ENCODE data around the gene GTF3C5. TPM values are rescaled to one million over a fixed set of nuclear protein-coding genes. Genes with fewer than 3 reads are reported as not detected.

GTF3C5 gene
- total RNA-seq, 2 experiments from 2014 or later = 49.0 to 52.4 TPM

DNA sequence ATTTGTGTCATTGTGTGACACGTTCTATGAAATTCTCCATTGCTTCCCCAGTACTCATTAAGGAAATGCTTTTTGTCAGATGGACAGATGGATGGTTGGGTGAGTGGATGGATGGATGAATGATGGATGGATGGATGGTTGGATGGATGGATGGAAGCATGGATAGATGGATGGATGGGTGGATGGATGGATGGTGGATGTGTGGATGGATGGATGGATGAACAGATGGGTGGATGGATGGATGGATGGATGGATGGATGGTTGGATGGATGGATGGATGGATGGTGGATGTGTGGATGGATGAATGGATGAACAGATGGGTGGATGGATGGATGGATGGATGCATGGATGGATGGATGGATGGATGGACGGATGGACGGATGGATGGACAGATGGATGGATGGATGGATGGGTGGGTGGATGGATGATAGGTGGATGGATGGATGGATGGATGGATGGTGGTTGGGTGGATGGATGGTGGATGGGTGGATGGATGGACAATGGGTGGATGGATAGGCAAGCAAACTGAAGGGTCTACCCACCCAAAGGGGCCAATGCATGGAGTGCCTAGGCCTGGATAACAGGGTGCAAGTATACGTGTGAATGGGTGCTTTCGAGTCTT lies 24.0 kb upstream of the GTF3C5 start:
- ChIA-PET CTCF (no interaction called here), POLR2A (no interaction called here)
- Histone ChIP-seq H3K27me3 (ENCODE audit: control insufficient read depth in 1 of 2, insufficient read depth in 2 of 2, low read length in 2 of 2) (peaks cover 16 to 43% of the 10 kb centered on the region in 2 experiments), H3K4me1 (ENCODE audit: insufficient read depth, low read length) (no peaks in the 10 kb centered on the region), H3K27ac (ENCODE audit: low read depth in 1 of 2, low read length in 2 of 2) (no peak overlapping the region), H3K36me3 (ENCODE audit: insufficient read depth, low read length) (no peaks in the 10 kb centered on the region), H3K4me3 (ENCODE audit: low read length) (no peak overlapping the region), H3K9me3 (ENCODE audit: control insufficient read depth in 1 of 2, insufficient read depth in 1 of 2, low read length in 2 of 2) (peaks cover 0 to 16% of the 10 kb centered on the region in 2 experiments)
- intact Hi-C loops (cut with DNase I, micrococcal nuclease) = no loop called here
- Mint-ChIP-seq H3K36me3 (ENCODE audit: low read depth) (no peaks in the 10 kb centered on the region), H3K27ac (no peak overlapping the region), H3K4me1 (ENCODE audit: low read depth) (no peaks in the 10 kb centered on the region), H3K27me3 (peaks cover 61% of the 10 kb centered on the region), H3K9me3 (peaks cover 2% of the 10 kb centered on the region), H3K4me3 (no peak overlapping the region)
- no peak for ATAC-seq (ENCODE audit: poor library complexity)
- TF ChIP-seq, protein P1, sequence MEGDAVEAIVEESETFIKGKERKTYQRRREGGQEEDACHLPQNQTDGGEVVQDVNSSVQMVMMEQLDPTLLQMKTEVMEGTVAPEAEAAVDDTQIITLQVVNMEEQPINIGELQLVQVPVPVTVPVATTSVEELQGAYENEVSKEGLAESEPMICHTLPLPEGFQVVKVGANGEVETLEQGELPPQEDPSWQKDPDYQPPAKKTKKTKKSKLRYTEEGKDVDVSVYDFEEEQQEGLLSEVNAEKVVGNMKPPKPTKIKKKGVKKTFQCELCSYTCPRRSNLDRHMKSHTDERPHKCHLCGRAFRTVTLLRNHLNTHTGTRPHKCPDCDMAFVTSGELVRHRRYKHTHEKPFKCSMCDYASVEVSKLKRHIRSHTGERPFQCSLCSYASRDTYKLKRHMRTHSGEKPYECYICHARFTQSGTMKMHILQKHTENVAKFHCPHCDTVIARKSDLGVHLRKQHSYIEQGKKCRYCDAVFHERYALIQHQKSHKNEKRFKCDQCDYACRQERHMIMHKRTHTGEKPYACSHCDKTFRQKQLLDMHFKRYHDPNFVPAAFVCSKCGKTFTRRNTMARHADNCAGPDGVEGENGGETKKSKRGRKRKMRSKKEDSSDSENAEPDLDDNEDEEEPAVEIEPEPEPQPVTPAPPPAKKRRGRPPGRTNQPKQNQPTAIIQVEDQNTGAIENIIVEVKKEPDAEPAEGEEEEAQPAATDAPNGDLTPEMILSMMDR (IDR thresholded peaks at IDR 0.05) = no peak
- DNase-seq = no peak

DNA sequence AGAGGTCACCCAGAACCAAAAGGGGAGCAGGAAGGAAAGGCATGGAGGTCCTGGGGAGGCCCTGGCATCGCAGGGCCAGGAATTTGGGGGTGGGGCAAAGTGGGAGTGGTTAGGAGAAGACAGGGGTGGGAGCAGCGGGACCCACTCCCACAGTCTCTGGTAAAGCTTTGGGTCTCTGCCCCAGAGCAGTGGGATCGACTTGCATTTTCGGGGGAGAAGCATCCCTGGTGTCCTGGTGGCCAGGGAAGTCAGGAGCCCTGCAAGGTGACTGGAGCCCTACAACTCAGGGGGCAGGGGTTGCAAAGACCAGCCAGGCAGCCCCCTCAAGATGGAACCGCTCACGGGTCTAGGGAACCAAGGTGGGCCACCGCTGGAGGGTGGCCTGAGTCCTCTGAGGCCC lies 22.4 kb upstream of the GTF3C5 start:
- no peaks in the 10 kb centered on the region for H3K36me3 ChIP-seq (ENCODE audit: insufficient read depth, low read length)
- intact Hi-C loops (cut with DNase I, micrococcal nuclease) = no loop called here
- H3K4me1 Mint-ChIP-seq (ENCODE audit: low read depth) = no peaks in the 10 kb centered on the region
- peaks cover 0 to 15% of the 10 kb centered on the region in 2 experiments for H3K9me3 ChIP-seq (ENCODE audit: control insufficient read depth in 1 of 2, insufficient read depth in 1 of 2, low read length in 2 of 2)
- H3K27ac Mint-ChIP-seq = no peak overlapping the region
- CTCF ChIA-PET = no interaction called here
- no peaks in the 10 kb centered on the region for H3K4me1 ChIP-seq (ENCODE audit: insufficient read depth, low read length)
- no peaks in the 10 kb centered on the region for H3K36me3 Mint-ChIP-seq (ENCODE audit: low read depth)
- TF ChIP-seq, protein P1 (IDR thresholded peaks at IDR 0.05) = no peak
- no peak overlapping the region for H3K4me3 ChIP-seq (ENCODE audit: low read length)
- peaks cover 14 to 30% of the 10 kb centered on the region in 2 experiments for H3K27me3 ChIP-seq (ENCODE audit: control insufficient read depth in 1 of 2, insufficient read depth in 2 of 2, low read length in 2 of 2)
- H3K9me3 Mint-ChIP-seq = peaks cover 2% of the 10 kb centered on the region
- H3K27me3 Mint-ChIP-seq = peaks cover 51% of the 10 kb centered on the region
- no peak overlapping the region for H3K4me3 Mint-ChIP-seq
- DNase-seq (no peak), ATAC-seq (ENCODE audit: poor library complexity) (no peak)
- no peak overlapping the region for H3K27ac ChIP-seq (ENCODE audit: low read depth in 1 of 2, low read length in 2 of 2)
- POLR2A ChIA-PET = no interaction called here

DNA sequence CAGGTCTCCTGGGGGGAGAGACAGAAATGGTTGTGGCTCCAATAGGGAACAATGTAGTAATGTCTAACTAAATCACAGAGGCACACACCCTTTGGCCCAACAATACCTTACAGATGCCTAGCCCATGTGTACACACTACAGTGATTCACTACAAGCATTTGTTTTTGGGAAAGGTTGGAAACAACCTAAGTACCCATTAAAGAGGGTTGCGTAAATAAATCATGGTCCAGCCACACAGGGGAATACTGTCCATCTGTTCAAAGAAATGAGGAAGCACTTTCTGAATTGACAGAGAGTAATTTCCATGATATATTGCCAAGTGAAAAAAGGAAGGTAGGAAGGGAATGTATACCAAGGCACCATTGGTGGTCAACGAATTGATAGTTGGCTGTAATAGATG lies 22.0 kb upstream of the GTF3C5 start:
- ChIA-PET CTCF (no interaction called here), POLR2A (no interaction called here)
- peaks cover 2% of the 10 kb centered on the region for H3K9me3 Mint-ChIP-seq
- peaks cover 47% of the 10 kb centered on the region for H3K27me3 Mint-ChIP-seq
- Histone ChIP-seq H3K27me3 (ENCODE audit: control insufficient read depth in 1 of 2, insufficient read depth in 2 of 2, low read length in 2 of 2) (peaks cover 10 to 25% of the 10 kb centered on the region in 2 experiments), H3K27ac (ENCODE audit: low read depth in 1 of 2, low read length in 2 of 2) (no peak overlapping the region), H3K4me1 (ENCODE audit: insufficient read depth, low read length) (no peaks in the 10 kb centered on the region), H3K9me3 (ENCODE audit: control insufficient read depth in 1 of 2, insufficient read depth in 1 of 2, low read length in 2 of 2) (peaks cover 0 to 11% of the 10 kb centered on the region in 2 experiments), H3K4me3 (ENCODE audit: low read length) (no peak overlapping the region), H3K36me3 (ENCODE audit: insufficient read depth, low read length) (no peaks in the 10 kb centered on the region)
- DNase-seq (no peak), ATAC-seq (ENCODE audit: poor library complexity) (no peak)
- no peaks in the 10 kb centered on the region for H3K36me3 Mint-ChIP-seq (ENCODE audit: low read depth)
- intact Hi-C loops (cut with DNase I, micrococcal nuclease) = no loop called here
- H3K4me3 Mint-ChIP-seq = no peak overlapping the region
- TF ChIP-seq, protein P1 (IDR thresholded peaks at IDR 0.05) = no peak
- no peaks in the 10 kb centered on the region for H3K4me1 Mint-ChIP-seq (ENCODE audit: low read depth)
- no peak overlapping the region for H3K27ac Mint-ChIP-seq
